Osteoblast (primary cell): ENCODE data around the gene DGKI. TPM values are rescaled to one million over a fixed set of nuclear protein-coding genes. Genes with fewer than 3 reads are reported as not detected.
A peak's percentile ranks its signal among the peaks of the same experiment; 100 is the strongest.

Experiments
- DNase-seq: peaks from one replicate; pipeline ENCODE4 v3.0.0; 2011; ENCODE audit warnings: low spot score, mixed read lengths; ENCODE audit not compliant: insufficient read length; ENCODE audit errors: missing footprints
- H2AFZ ChIP-seq: 2 replicates; pipeline ENCODE4 v1.6.0; 2011; ENCODE audit warnings: mild to moderate bottlenecking, low read length
- H3K27ac ChIP-seq: 2 replicates; pipeline ENCODE4 v1.5.1; 2011; ENCODE audit warnings: mild to moderate bottlenecking, low read depth, low read length, moderate library complexity
- H3K27me3 ChIP-seq: 2 replicates; pipeline ENCODE4 v1.6.0; 2012; ENCODE audit warnings: mild to moderate bottlenecking, control low read depth, inconsistent platforms, low read length, moderate library complexity; ENCODE audit not compliant: insufficient read depth
- H3K36me3 ChIP-seq: 2 replicates; pipeline ENCODE4 v1.5.1; 2011; ENCODE audit warnings: mild to moderate bottlenecking, low read length, control low read depth, moderate library complexity; ENCODE audit not compliant: insufficient read depth
- H3K4me1 ChIP-seq: 2 replicates; pipeline ENCODE4 v1.5.1; 2011; ENCODE audit warnings: mild to moderate bottlenecking, low read length, control low read depth, moderate library complexity; ENCODE audit not compliant: insufficient read depth
- H3K4me2 ChIP-seq: 2 replicates; pipeline ENCODE4 v1.6.0; 2011; ENCODE audit warnings: mild to moderate bottlenecking, low read length; ENCODE audit not compliant: insufficient read depth
- H3K4me3 ChIP-seq: fragments of 200-600 bp; sonication (generic); 3 replicates; pipeline ENCODE4 v1.5.1; 2012; ENCODE audit warnings: mild to moderate bottlenecking, low read length, inconsistent platforms; ENCODE audit not compliant: insufficient read depth
- H3K79me2 ChIP-seq: 2 replicates; pipeline ENCODE4 v1.6.0; 2012; ENCODE audit warnings: mild to moderate bottlenecking, low read length, control low read depth, inconsistent platforms; ENCODE audit not compliant: insufficient read depth
- H3K9me3 ChIP-seq: 2 replicates; pipeline ENCODE4 v1.5.1; 2011; ENCODE audit warnings: low read depth, low read length, control low read depth
- H4K20me1 ChIP-seq: 2 replicates; pipeline ENCODE4 v1.6.0; 2012; ENCODE audit warnings: mild to moderate bottlenecking, low read length, control low read depth; ENCODE audit not compliant: insufficient read depth
- total RNA-seq: library from RNA; depleted of rRNA; stranded (reverse); fragments of >200 nt; gene quantifications from 2 replicates; pipeline ENCODE4 v1.2.3, GENCODE V29; 2012
- TF ChIP-seq, protein P1 (sequence below): IDR thresholded peaks from 2 replicates; pipeline ENCODE4 v1.5.1; 2011; ENCODE audit warnings: mild to moderate bottlenecking, low read depth, low read length, moderate library complexity; ENCODE audit errors: extremely low read depth

DGKI gene
- total RNA-seq, 1 donor: 19.2 TPM

DNA sequence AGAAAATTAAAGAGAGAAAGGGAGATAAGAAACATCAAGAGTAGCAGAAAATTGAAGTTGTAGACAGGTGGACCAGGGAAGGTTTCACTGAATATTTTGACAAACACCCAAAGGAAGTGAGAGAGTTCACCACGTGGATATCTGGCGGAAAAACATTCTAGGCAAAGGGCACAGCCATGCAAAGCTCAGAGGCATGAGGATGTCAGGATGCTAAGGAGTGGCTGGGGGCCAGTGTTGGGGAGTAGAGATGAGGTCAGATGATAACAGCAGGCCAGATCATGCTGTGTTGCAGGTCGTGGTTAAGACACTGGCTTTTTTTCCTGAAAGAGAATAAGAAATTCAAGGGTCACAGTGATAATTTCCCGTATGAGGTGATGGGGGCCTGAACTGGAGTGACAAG, 181.9 kb downstream of the DGKI start:
- Histone ChIP-seq H3K4me1 (peaks cover 36% of the 10 kb centered on the region), H3K27me3 (no peaks in the 10 kb centered on the region), H2AFZ (no peak overlapping the region), H3K4me2 (no peak overlapping the region), H4K20me1 (no peaks in the 10 kb centered on the region), H3K79me2 (peaks cover 6% of the 10 kb centered on the region), H3K27ac (no peak overlapping the region), H3K36me3 (no peaks in the 10 kb centered on the region), H3K4me3 (no peak overlapping the region), H3K9me3 (no peaks in the 10 kb centered on the region)
- DNase-seq: no peak
- TF ChIP-seq, protein P1, sequence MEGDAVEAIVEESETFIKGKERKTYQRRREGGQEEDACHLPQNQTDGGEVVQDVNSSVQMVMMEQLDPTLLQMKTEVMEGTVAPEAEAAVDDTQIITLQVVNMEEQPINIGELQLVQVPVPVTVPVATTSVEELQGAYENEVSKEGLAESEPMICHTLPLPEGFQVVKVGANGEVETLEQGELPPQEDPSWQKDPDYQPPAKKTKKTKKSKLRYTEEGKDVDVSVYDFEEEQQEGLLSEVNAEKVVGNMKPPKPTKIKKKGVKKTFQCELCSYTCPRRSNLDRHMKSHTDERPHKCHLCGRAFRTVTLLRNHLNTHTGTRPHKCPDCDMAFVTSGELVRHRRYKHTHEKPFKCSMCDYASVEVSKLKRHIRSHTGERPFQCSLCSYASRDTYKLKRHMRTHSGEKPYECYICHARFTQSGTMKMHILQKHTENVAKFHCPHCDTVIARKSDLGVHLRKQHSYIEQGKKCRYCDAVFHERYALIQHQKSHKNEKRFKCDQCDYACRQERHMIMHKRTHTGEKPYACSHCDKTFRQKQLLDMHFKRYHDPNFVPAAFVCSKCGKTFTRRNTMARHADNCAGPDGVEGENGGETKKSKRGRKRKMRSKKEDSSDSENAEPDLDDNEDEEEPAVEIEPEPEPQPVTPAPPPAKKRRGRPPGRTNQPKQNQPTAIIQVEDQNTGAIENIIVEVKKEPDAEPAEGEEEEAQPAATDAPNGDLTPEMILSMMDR: no peak

DNA sequence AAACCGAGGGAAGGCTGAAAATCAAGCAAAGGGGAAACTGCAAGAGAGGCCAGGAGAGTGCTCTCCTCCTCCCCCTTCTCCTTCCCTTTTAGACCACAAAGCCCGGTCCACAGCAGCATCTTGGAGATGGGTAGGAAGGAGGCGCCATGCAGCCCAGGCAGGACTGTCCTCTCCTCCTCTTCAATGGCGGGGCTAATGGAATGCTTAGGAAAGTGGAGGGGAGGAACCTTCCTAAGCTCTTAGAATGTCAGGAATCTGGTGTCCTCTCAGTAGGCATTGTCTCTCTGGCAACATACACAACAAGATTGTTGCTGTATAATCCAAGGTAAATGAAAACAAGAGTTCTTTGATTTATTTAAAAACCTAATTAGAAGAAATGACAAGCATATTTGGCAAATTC, 185.1 kb downstream of the DGKI start:
- H3K27me3 ChIP-seq: no peaks in the 10 kb centered on the region
- H3K79me2 ChIP-seq: peaks cover 6% of the 10 kb centered on the region
- no peak overlapping the region for H3K4me2 ChIP-seq
- H3K4me3 ChIP-seq: no peak overlapping the region
- H3K9me3 ChIP-seq: no peaks in the 10 kb centered on the region
- no peaks in the 10 kb centered on the region for H4K20me1 ChIP-seq
- no peaks in the 10 kb centered on the region for H3K36me3 ChIP-seq
- H3K27ac ChIP-seq: no peak overlapping the region
- H3K4me1 ChIP-seq: peaks cover 17% of the 10 kb centered on the region
- TF ChIP-seq, protein P1: no peak
- DNase-seq: no peak
- no peak overlapping the region for H2AFZ ChIP-seq

DNA sequence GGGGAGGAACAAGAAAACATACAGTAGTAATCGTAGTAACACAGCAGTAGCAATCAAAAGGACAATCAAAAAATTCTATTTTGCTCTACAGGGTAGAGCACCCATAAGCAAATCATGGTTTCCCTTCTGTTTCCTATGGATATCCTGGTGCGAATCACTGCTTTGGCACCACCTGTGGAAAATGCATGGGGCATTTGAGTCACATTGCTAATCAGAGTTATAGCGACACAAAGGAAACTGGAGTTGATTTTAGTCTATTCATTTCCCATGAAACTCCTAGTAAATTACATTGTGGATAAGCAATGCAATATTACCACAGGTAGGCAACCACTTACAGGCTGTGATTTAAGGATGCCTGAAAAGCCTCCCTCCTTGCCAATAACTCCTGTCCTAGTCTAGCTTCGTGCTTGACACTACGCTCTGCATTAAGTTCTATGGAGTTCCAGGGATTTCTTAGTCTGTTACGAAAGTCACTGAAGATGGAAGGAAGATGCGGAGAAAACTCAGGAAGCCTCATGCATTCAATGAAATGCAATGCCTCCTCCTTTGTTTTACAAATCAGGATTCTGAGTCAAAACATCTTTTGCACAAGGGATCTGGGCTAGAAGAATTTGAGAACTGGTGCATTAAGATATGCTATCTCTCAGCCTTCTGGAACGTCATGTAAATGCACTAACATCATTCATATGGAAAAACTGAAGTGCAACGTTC, 188.4 kb downstream of the DGKI start:
- H2AFZ ChIP-seq: no peak overlapping the region
- no peak overlapping the region for H3K4me3 ChIP-seq
- no peak overlapping the region for H3K4me2 ChIP-seq
- no peaks in the 10 kb centered on the region for H3K9me3 ChIP-seq
- DNase-seq: no peak
- H3K27ac ChIP-seq: no peak overlapping the region
- H4K20me1 ChIP-seq: no peaks in the 10 kb centered on the region
- H3K79me2 ChIP-seq: no peaks in the 10 kb centered on the region
- peaks cover 5% of the 10 kb centered on the region for H3K36me3 ChIP-seq
- TF ChIP-seq, protein P1: no peak
- H3K27me3 ChIP-seq: no peaks in the 10 kb centered on the region
- H3K4me1 ChIP-seq: peaks cover 19% of the 10 kb centered on the region

DNA sequence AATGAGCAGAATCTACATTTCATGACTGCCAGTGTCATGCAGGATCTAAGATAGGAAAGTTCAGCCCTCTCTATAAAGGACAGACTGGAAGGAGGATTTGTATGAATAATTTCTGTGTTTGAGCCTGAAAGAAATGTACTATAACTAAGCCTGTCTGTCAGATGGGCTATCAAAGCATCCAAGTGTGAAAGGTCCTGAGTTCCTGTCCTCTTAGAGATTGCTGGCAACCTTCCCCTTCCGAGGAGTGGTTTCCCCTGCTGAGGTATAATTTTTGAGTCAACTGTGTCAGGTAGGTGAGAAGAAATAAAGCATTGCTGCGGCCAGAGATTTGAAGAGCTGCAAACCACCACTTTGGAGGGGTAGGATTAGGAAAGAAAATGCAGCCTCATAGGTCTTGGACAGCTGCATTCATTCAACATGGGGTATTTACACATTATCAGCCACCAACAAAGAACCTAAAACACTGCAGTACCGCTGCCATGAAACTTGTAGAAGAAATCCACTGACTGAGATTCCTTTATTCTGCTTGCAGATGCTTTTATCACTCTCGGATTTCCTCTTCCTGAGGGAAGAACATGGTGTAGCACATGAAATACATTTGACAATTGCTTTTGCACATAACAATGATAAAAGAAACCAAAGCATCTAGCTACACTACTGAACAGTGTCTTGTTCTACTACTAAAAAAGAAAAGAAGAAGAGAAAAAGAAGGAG, 189.1 kb downstream of the DGKI start:
- TF ChIP-seq, protein P1: no peak
- H3K27ac ChIP-seq: peak overlapping the region; percentile 67
- H4K20me1 ChIP-seq: no peaks in the 10 kb centered on the region
- peaks cover 5% of the 10 kb centered on the region for H3K36me3 ChIP-seq
- no peaks in the 10 kb centered on the region for H3K79me2 ChIP-seq
- no peak overlapping the region for H3K4me3 ChIP-seq
- H3K27me3 ChIP-seq: no peaks in the 10 kb centered on the region
- H3K4me2 ChIP-seq: no peak overlapping the region
- DNase-seq: no peak
- no peaks in the 10 kb centered on the region for H3K9me3 ChIP-seq
- H3K4me1 ChIP-seq: peaks cover 19% of the 10 kb centered on the region
- H2AFZ ChIP-seq: no peak overlapping the region
